GM20000 (cell line): ENCODE results near the gene MSRB2.

Experiments used
- DNase-seq: peaks from one replicate; pipeline ENCODE4 v3.0.0; 2012; ENCODE audit warnings: low spot score
- TF ChIP-seq, protein P1 (sequence below): IDR thresholded peaks from 2 replicates; pipeline ENCODE4 v1.5.1; 2012; ENCODE audit warnings: mild to moderate bottlenecking, control low read depth; ENCODE audit errors: extremely low read depth, missing control alignments

MSRB2 gene

DNA sequence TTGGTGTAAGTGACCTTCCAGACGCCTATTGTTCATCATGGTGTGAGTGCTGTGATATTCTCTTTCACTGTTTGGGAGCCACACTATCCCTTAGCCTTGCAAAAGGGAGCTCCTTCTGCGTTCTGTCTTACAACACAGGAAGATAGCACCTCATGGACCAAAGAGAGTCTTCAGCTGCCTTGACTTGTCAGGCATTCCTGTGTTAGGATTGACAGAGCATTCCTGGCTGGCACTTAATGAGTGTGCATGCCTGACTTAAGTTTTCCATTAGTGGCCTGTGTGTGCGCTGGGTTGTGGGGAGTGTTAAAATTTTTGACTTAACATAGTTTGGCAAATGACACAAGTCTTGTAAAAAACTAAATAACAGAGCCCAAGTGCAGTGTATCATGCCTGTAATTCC lies 21.9 kb upstream of the MSRB2 start:
- DNase-seq, result no peak
- TF ChIP-seq, protein P1, sequence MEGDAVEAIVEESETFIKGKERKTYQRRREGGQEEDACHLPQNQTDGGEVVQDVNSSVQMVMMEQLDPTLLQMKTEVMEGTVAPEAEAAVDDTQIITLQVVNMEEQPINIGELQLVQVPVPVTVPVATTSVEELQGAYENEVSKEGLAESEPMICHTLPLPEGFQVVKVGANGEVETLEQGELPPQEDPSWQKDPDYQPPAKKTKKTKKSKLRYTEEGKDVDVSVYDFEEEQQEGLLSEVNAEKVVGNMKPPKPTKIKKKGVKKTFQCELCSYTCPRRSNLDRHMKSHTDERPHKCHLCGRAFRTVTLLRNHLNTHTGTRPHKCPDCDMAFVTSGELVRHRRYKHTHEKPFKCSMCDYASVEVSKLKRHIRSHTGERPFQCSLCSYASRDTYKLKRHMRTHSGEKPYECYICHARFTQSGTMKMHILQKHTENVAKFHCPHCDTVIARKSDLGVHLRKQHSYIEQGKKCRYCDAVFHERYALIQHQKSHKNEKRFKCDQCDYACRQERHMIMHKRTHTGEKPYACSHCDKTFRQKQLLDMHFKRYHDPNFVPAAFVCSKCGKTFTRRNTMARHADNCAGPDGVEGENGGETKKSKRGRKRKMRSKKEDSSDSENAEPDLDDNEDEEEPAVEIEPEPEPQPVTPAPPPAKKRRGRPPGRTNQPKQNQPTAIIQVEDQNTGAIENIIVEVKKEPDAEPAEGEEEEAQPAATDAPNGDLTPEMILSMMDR, result no peak

- DNase-seq, result no peak
- TF ChIP-seq, protein P1, result no peak
These were observed 19.7 kb upstream of the MSRB2 start for GRCh38 chr10:23075672-23076071.

DNA sequence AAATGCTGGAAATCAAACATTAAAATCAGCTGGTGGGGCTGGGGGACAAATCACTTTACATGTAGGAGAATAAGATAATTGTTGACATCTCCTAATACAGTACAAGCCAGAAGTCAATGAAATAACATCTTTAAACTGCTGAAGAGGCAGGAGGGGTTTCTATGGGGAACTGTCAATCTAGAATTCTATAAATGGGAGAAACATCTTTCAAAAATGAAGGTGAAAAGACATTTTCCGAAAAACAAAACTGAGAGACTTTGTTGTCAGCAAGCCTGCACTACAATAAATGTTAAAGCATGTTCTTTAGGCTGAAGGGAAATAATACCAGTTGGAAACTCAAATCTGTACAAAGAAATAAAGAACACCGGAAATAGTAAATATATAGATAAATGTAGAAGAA lies 17.3 kb upstream of the MSRB2 start:
- TF ChIP-seq, protein P1, result no peak
- DNase-seq, result no peak

DNA sequence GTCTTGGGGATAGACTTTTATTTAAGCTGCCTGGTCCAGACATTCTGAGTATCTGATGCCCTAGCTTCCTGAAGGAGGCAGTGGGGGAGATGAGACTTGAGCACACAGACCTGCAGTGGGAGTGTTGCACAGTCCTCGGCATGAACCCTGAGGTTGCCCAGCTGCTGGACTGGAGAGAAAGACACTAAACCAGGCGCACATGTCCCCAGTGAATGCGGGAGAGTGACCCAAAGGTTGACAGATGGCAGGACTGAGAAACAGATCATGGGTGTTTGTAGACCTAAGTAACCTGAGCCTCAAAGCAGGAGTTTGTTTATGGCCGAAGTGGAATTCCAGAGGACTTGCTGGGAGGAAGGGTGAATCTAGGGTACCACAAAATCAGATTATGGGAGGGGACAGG lies 15.7 kb upstream of the MSRB2 start:
- TF ChIP-seq, protein P1, result no peak
- no peak for DNase-seq

DNA sequence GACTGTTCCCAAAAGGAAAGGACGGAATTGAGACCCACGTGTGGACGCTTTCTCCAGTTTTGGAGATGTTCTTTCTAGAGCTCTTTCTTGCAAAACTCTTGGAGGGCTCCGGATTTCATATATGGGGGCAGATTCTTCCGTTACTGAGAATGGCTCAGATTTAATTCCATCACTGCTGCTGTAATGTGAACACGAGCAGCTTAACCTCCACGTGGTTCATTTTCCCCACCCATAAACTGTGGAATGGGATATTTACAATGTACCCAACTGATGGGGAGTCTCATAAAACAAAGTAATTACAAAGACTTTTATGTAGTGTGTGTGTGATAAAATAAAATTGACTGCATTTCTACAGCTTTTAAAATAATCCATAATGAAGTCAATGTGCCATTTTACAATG lies 15.1 kb upstream of the MSRB2 start:
- no peak for DNase-seq
- TF ChIP-seq, protein P1, result no peak

GRCh38 chr10:23081221-23081750 lies 14.1 kb upstream of the MSRB2 start:
- TF ChIP-seq, protein P1, result no peak
- DNase-seq, result no peak

GRCh38 chr10:23081891-23082290 lies 13.5 kb upstream of the MSRB2 start:
- DNase-seq, result no peak
- TF ChIP-seq, protein P1, result peak; percentile 14
